Hematopoietic multipotent progenitor cell treated with erythropoietin and hydrocortisone succinate and interleukin-3 and kit ligand, for 6 days (in vitro differentiated cells): ENCODE data around the gene S1PR3.

Source experiments
- DNase-seq: peaks from one replicate; pipeline ENCODE4 v3.0.0-alpha.2; 2015

S1PR3 gene

DNA sequence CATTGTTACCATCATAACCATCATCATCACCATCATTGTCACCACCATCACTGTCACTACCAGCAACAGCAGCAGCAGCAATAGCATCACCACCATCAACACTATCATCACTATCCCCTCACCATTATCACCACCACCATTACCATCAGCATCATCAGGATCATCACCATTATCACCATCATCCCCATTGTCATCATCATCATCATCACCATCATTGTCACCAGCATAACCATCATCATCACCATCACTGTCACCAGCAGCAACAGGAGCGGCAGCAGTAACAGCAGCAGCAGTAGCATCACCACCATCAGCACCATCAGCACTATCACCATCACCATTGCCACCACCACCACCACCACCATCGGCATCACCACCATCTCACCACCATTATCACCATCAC, 48.4 kb downstream of the S1PR3 start:
- DNase-seq = no peak

DNA sequence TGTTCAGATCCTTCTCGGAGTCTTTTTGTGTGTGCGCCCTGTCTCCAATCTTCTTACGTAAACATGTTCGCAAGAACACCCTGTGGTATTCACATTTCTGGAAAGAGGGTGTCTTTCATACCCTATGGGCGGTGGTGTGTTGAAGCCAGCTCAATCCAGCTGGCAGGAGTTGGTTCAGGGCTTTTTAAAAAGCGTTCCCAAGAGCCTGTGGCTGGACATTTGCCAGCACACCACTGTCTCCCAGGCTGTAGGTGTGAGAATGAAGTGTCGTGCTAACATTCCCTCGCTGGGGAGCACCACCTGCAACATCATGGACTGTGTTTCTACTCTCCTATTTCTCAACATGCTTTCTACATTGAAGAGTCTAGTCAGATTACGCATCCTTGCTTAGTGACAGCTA, 51.7 kb downstream of the S1PR3 start:
- no peak for DNase-seq

DNA sequence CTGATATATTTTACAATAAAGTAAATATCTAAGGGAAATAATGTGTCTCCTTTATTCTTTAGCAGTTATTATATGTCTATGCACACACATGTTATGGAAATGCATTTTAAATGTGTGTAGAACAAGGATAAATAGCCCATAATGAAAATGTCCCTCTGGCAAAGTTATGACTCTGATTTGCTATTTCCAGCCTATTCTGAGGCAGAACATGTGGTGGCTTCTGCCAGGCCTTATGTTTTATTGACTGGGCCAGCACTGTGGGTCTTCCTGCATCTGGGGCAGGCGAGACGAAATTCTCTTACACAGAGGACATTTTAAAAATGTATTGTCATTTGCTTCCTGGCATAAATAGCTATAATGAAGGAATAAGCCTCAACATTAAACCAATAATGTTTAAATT, 52.8 kb downstream of the S1PR3 start:
- DNase-seq = no peak

DNA sequence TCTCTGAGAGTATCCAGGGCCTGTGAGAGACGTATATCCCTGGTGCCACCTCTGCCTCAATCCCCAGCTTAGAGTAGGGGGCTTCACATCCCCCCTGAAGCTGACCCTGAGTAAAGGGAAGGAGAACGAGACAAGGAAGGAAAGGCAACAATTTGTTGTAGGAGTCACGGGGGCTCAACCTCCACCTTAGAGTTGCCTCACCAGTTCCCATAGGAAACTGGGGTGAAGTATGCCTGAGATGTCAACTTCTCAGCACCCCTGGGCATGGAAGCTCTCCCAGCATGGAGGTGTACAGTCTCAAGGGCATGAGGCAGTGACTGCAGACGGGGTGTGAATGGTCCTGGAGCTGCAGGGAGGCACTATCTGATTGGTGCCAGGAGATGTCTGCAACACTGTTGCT, 53.6 kb downstream of the S1PR3 start:
- no peak for DNase-seq

DNA sequence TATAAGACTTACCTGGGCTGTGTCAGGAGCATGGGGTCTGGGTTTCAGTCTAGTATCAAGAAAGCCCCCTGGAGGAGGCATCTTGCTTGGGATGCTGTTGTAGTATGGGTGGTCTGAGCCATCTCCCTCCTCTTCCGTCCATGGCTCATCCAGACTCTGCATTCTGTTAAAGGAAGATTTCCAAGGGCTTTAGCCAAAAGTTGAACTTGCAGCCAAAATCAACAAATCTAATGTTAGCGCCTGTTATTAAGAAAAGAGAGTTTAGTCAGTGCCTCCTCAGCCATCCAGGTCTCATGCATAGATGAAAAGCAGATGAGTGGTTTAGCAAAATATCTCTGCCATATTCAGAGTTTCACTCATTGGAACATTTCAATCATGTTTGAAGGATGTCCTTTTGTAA, 55.6 kb downstream of the S1PR3 start:
- DNase-seq = no peak

DNA sequence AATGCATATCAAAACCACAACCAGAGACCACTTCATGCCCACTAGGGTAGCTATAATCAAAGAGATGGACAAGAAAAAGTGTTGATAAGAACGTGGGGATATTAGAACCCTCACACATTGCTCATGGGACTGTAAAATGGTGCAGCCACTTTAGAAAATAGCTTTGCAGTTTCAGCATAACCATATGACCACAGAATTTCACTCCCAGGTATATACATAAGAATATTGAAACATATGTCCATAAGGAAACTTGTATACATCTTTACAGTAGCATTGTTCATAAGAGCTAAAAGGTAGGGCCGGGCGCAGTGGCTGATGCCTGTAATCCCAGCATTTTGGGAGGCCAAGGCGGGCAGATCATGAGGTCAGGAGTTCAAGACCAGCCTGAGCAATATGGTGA, 56.4 kb downstream of the S1PR3 start:
- DNase-seq = no peak

DNA sequence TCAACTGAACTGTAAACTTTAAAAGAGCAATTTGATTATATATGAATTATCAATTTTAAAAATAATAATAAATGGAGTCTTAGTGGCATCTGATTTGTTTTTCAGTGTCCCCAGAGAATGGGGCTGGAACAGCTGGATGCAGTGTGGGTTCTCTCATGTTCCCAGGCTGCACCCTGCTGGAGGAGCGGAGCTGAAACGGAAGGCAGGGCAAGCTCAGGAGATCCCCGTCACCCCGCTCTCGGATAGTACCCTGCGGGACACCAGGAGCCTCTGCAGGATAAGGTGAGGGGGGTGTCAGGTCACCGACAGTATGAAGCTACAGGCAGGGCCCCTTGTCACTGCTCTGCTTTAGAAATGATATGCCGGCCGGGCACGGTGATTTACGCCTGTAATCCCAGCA, 57.3 kb downstream of the S1PR3 start:
- no peak for DNase-seq

DNA sequence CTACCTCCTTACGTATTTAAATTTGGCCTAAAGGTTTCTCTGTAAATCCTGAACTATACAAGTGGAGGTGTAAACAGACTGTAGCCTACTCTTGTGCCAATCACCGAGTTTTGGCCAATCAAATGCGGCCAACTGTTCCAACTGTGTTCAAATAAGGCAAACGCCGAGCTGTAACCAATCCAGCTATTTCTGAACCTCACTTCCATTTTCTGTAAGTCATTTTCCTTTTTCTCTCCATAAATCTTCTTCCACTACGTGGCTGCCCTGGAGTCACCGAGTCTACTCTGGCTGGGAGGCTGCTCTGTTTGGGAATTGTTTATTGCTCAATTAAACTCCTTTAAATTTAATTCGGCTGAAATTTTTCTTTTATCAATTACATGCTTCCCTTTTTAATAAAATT, 58.4 kb downstream of the S1PR3 start:
- DNase-seq = no peak

DNA sequence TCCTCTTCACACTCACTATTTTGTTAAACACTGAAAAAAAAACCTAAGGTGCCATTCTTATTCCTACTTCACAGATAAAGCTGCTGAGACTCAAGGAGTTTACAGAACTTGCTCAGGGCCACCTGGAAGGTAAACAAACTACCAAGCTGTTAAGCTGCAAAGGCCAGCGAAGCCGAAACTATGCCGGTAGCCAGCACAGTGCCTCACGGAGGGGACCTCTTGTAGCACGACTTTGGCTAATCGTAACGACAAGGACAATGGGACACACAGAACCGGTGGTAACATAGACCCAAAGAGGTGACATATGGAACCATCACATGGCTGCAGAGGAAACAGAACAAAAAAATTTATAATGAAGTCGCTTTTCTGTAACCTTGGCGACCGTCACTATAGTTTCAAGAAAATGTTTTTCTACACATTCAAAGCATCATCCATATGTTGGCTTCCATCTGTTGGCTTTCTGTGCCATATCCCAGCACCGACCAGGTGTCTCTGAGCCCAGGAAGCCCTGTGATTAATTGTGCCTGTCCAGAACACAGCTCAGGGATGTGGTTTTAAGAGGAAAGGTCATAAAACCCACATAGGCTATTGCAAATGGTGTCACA, 60.3 kb downstream of the S1PR3 start:
- no peak for DNase-seq

DNA sequence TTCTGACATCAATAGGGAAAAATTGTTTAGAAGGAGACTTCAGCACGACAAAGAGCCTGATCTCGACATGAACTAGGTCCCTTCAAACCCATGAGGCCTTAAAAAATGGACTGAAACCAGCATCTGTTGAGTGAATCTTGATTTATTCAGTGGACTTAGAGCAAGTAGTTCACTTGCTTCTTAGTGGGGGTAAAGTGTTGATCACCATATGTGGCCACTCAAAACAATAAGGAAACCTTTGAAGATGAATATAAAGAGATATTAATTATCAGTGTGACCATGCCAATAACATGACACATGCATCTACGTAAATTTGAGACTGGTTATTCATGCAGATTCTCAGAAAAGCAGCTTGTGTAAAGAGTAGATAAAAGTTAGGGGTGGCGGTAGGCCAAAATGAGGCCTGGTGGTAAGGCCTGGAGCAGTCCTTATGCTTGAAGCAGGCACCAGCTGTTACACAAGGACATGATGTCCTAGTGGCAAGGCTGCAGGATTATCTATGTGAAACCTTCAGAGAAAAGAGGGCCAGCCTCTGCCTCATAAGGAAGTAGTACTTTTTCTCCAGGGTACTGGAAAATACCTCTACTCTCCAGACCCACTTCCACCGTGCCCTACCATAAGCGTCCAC, 61.3 kb downstream of the S1PR3 start:
- peak; percentile 92 for DNase-seq

DNA sequence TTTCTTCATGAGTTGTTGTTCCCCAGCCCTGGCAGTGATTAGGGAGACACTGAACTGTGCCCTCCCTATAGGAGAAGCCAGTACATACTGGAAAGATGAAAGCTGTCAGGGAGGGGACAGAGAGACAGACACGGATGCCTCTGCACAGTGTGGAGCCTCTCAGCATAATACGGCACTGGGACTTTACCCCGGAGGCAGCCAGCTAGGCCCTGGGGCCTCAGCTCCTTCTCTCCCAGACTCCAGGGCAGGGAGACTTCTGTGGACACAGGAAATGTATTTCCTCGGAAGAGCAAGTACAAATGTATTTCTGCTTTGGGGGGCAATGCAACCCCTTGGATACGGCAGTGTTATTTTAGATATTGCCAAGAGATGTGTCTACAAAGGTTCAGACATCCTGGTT, 62.0 kb downstream of the S1PR3 start:
- no peak for DNase-seq
